Measurements from ENCODE around the gene GPSM1. TPM values are rescaled to one million over a fixed set of nuclear protein-coding genes. Genes with fewer than 3 reads are reported as not detected.

GPSM1 gene
- total RNA-seq, 3 donors from 2014 or later, result 2.4 to 15.0 (median 4.2) TPM

DNA sequence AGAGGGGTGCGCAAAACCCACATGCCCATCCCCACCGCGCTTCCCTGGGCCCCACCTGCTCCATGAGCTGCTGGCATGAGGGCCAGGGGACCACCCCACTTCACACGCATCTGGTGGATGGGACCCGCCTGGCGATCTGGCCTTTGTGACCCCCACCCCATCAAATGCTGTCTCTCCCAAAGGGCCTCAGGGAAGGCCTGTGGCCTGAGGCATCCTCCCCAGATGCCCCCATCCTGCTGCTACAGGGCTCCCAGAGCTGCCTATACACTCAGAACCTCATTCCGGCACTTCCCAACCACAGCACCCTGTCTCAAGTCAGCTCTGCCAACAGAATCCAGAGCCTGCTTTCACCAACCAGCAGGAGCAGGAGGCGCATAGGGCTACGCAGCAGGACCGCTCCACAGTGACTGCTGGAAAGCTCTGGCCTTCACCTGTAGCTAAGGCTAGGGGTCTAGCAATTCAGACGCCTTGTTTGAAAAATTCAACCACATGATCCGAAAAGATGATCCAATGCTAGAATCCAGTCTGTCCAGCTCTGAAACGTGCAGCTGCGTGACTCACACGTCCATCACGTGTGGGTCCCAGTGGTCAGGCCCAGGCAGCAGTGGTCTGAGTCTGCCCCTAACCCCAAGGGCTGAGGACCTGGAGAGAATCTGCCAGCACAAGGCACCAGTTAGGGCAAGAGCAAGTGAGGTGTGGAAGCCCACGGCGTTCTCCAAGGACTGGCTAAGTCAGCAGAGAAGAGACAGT, 74.0 kb downstream of the GPSM1 start:
- no peak for DNase-seq
- ATAC-seq, result no peak
- H3K9me3 ChIP-seq, result no peaks in the 10 kb centered on the region
- H3K36me3 ChIP-seq (ENCODE audit: low read depth), result no peaks in the 10 kb centered on the region
- H3K4me1 ChIP-seq (ENCODE audit: low read depth), result peaks cover 22% of the 10 kb centered on the region
- intact Hi-C loops (cut with DNase I, micrococcal nuclease), result no loop called here
- TF ChIP-seq, protein P1, sequence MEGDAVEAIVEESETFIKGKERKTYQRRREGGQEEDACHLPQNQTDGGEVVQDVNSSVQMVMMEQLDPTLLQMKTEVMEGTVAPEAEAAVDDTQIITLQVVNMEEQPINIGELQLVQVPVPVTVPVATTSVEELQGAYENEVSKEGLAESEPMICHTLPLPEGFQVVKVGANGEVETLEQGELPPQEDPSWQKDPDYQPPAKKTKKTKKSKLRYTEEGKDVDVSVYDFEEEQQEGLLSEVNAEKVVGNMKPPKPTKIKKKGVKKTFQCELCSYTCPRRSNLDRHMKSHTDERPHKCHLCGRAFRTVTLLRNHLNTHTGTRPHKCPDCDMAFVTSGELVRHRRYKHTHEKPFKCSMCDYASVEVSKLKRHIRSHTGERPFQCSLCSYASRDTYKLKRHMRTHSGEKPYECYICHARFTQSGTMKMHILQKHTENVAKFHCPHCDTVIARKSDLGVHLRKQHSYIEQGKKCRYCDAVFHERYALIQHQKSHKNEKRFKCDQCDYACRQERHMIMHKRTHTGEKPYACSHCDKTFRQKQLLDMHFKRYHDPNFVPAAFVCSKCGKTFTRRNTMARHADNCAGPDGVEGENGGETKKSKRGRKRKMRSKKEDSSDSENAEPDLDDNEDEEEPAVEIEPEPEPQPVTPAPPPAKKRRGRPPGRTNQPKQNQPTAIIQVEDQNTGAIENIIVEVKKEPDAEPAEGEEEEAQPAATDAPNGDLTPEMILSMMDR (IDR thresholded peaks at IDR 0.05), result no peak
- H3K4me3 ChIP-seq, result no peak overlapping the region

DNA sequence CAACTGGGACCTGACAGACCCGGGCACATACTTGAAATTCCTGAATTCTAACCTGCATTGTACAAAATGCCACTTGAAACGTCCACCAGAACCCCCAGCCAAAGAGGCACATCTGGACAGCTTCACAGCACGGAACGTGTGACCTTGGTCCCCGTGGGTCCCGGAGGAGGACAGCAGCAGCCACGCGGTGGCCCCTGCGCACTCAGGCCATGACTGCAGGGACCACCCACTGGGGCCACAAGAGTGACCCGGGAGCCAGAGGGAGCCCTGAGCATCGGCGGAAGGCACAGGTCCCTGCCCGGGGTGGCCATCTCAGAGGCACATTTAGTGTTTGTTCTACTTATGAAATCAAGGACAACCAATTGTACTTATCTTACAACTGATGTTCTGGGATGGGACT, 74.7 kb downstream of the GPSM1 start:
- TF ChIP-seq, protein P1 (IDR thresholded peaks at IDR 0.05), result no peak
- intact Hi-C loops (cut with DNase I, micrococcal nuclease), result no loop called here

DNA sequence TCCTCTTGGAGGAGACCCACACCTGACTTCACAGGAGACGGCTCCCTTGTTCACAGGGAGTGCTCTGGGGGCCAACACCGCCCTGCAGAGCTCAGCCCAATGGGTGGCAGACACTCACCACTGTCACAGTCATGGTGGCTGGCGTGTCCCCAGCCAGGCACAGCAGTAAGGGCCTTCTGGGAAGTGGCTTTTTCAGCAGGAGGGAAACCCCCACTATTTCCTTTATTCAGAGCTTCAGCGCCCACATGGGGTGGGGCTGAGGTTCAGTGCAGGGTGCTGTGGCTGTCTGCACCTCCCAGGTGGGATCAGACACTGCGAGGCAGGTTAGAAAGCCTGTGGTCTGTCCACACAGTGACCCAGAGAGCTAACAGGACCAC, 76.2 kb downstream of the GPSM1 start:
- intact Hi-C loops (cut with DNase I, micrococcal nuclease), result no loop called here
- Histone ChIP-seq H3K9me3 (no peaks in the 10 kb centered on the region), H3K36me3 (ENCODE audit: low read depth) (peaks cover 4% of the 10 kb centered on the region), H3K4me3 (no peak overlapping the region), H3K4me1 (ENCODE audit: low read depth) (peaks cover 18% of the 10 kb centered on the region)
- TF ChIP-seq, protein P1 (IDR thresholded peaks at IDR 0.05), result no peak
- DNase-seq (peak in 2 of 3 donors; percentile 38 to 47), ATAC-seq (peak; percentile 47)

More for the DNA sequence above, 74.7 kb downstream of the GPSM1 start:
- no peak for DNase-seq
- ATAC-seq, result no peak
- peaks cover 18% of the 10 kb centered on the region for H3K4me1 ChIP-seq (ENCODE audit: low read depth)
- peaks cover 3% of the 10 kb centered on the region for H3K36me3 ChIP-seq (ENCODE audit: low read depth)
- H3K9me3 ChIP-seq, result no peaks in the 10 kb centered on the region
- no peak overlapping the region for H3K4me3 ChIP-seq

DNA sequence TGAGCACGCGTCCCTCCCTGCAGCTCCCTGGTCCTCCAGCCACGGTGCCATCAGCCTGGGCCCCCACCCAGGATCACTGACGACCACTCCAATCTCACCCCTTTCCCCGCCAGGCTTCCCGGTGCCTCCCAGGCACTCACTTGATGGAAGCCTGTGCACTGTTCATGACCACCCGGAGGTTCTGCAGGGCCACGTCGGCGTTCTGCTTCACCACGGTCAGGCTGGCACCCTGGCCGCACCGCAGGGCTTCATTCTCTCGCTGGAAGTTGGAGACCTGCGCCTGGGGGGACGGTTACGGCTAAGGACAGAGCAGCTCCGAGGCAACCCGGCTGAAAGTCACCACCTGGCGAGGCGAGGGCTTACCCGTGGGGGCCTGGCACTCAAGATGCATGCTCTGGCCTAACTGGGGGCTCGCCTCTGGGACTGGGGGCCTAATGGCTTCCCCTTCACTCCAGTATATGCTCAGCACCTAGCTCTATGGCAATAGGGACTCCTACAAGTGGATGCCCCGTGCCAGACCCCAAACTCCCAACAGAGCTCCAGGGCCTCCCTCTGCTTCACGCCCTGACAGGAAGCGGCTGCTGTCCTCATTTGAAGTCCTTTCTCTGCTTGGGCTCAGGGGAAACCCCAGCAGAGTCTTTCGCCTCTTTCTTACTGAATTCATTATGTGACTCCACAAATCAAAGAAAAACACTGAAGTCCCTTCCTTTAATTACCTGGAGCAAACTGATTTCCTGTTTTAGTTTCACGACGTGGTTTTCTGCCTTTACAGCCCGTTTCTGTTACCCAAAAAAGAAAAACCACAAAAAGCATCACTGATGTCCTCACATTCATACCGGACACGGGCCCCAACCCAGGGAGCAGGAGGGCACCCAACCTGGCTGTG, 76.8 kb downstream of the GPSM1 start:
- Histone ChIP-seq H3K36me3 (ENCODE audit: low read depth) (peaks cover 4% of the 10 kb centered on the region), H3K4me1 (ENCODE audit: low read depth) (peaks cover 16% of the 10 kb centered on the region), H3K4me3 (no peak overlapping the region), H3K9me3 (no peaks in the 10 kb centered on the region)
- TF ChIP-seq, protein P1 (IDR thresholded peaks at IDR 0.05), result no peak
- ATAC-seq (no peak), DNase-seq (no peak)
- intact Hi-C loops (cut with DNase I, micrococcal nuclease), result no loop called here

DNA sequence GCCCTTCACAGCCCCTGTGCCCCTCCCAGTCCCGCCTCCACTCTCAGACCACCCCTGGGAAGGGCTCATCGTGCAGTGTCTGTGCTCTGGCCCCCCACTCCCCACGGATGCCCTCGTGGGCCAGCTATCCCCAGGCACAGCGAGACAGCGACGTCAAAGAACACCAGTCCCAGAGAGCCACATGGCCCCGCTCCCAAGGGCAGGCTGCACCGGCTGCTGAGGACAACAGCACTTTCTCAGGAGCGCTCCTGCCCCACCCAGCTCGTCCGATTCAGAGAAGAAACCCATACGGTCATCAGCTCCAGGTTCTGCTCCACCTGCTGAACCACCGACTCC, 77.4 kb downstream of the GPSM1 start:
- TF ChIP-seq, protein P1 (IDR thresholded peaks at IDR 0.05), result no peak
- DNase-seq (no peak), ATAC-seq (no peak)
- Histone ChIP-seq H3K9me3 (no peaks in the 10 kb centered on the region), H3K36me3 (ENCODE audit: low read depth) (peaks cover 4% of the 10 kb centered on the region), H3K4me1 (ENCODE audit: low read depth) (peaks cover 19% of the 10 kb centered on the region), H3K4me3 (no peak overlapping the region)
- intact Hi-C loops (cut with DNase I, micrococcal nuclease), result no loop called here

All from mucosa of descending colon (tissue), 3 donors.